LNCAP (cell line): ENCODE data around the gene PLCB2.

Experiments
- CTCF ChIP-seq: fragments of 450-650 bp; IDR thresholded peaks from 2 replicates; pipeline ENCODE4 v1.5.1; 2017; ENCODE audit warnings: mild to moderate bottlenecking

PLCB2 gene

GRCh38 chr15:40250771-40251483 lies 56.8 kb downstream of the PLCB2 start:
- TF ChIP-seq CTCF, result no peak

- TF ChIP-seq CTCF, result no peak
These were observed 57.5 kb downstream of the PLCB2 start for GRCh38 chr15:40250304-40250656.

- no peak for TF ChIP-seq CTCF
These were observed 58.0 kb downstream of the PLCB2 start for GRCh38 chr15:40249477-40250303.

GRCh38 chr15:40248006-40248783 lies 59.5 kb downstream of the PLCB2 start:
- no peak for TF ChIP-seq CTCF

GRCh38 chr15:40247406-40247971 lies 60.2 kb downstream of the PLCB2 start:
- TF ChIP-seq CTCF, result no peak

GRCh38 chr15:40246496-40247280 lies 61.0 kb downstream of the PLCB2 start:
- no peak for TF ChIP-seq CTCF
